Chondrocyte (in vitro differentiated cells): ENCODE results near the gene ADGRL2. TPM values are rescaled to one million over a fixed set of nuclear protein-coding genes. Genes with fewer than 3 reads are reported as not detected.

ENCODE experiments used
- DNase-seq: peaks from one replicate; pipeline ENCODE4 v3.0.0; 2021; ENCODE audit warnings: mixed read lengths, low spot score
- H3K27ac Mint-ChIP-seq: one replicate; pipeline ENCODE4 v1.8.0; 2021; ENCODE audit warnings: mild to moderate bottlenecking, moderate library complexity, mixed read lengths; ENCODE audit not compliant: unreplicated experiment
- H3K27me3 Mint-ChIP-seq: 2 replicates; pipeline ENCODE4 v1.8.0; 2021; ENCODE audit warnings: low read depth, mixed read lengths
- H3K36me3 Mint-ChIP-seq: 2 replicates; pipeline ENCODE4 v1.8.0; 2021; ENCODE audit warnings: low read depth, mixed read lengths
- H3K4me1 Mint-ChIP-seq: 2 replicates; pipeline ENCODE4 v1.8.0; 2021; ENCODE audit warnings: low read depth, mild to moderate bottlenecking, mixed read lengths
- H3K4me3 Mint-ChIP-seq: one replicate; pipeline ENCODE4 v1.8.0; 2021; ENCODE audit warnings: mild to moderate bottlenecking, moderate library complexity, mixed read lengths; ENCODE audit not compliant: unreplicated experiment
- H3K9me3 Mint-ChIP-seq: 2 replicates; pipeline ENCODE4 v1.8.0; 2021; ENCODE audit warnings: low read depth, mixed read lengths
- CTCF ChIP-seq: fragments of 200-600 bp; sonication (generic); IDR thresholded peaks from 2 replicates; pipeline ENCODE4 v1.5.0; 2021; ENCODE audit warnings: antibody characterized with exemption, mild to moderate bottlenecking, moderate library complexity
- total RNA-seq: library from RNA; stranded (reverse); gene quantifications from 3 replicates; pipeline ENCODE4 v1.2.1, GENCODE V29; 2021

ADGRL2 gene
- total RNA-seq, 1 donor from 2014 or later, result 51.2 TPM

- TF ChIP-seq CTCF, result no peak
- Mint-ChIP-seq H3K9me3 (no peaks in the 10 kb centered on the region), H3K4me1 (peaks cover 26% of the 10 kb centered on the region), H3K27me3 (no peaks in the 10 kb centered on the region), H3K27ac (no peak overlapping the region), H3K36me3 (no peaks in the 10 kb centered on the region), H3K4me3 (no peak overlapping the region)
- no peak for DNase-seq
Measured at GRCh38 chr1:81819613-81820012, 18.9 kb downstream of the ADGRL2 start.

GRCh38 chr1:81820765-81821164 lies 20.0 kb downstream of the ADGRL2 start:
- Mint-ChIP-seq H3K9me3 (no peaks in the 10 kb centered on the region), H3K4me1 (peaks cover 29% of the 10 kb centered on the region), H3K27ac (no peak overlapping the region), H3K27me3 (no peaks in the 10 kb centered on the region), H3K4me3 (no peak overlapping the region), H3K36me3 (no peaks in the 10 kb centered on the region)
- no peak for TF ChIP-seq CTCF
- DNase-seq, result no peak

DNA sequence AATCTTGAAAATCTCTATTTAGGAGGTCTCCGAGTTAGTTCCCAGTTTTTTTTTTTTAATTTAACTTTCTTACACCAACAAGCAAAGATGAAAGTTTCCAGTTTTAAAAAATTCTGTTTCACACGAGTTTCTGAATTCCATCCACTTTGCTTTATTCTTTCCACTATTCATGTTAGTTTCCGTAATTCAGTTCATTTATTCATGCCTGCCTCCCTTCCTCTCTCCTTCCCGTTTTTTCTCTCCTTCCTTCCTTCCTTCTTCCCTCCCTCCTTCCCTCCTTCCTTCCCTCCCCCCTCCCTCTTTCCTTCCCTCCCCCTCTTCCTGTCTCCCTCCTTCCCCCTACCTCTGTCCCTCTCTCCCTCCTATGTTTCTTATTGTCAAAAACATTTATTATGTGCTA lies 22.3 kb downstream of the ADGRL2 start:
- DNase-seq, result no peak

GRCh38 chr1:81824759-81825158 lies 24.0 kb downstream of the ADGRL2 start:
- Mint-ChIP-seq H3K27ac (no peak overlapping the region), H3K27me3 (no peaks in the 10 kb centered on the region), H3K4me1 (peaks cover 18% of the 10 kb centered on the region), H3K36me3 (no peaks in the 10 kb centered on the region), H3K9me3 (no peaks in the 10 kb centered on the region), H3K4me3 (no peak overlapping the region)
- no peak for DNase-seq
- no peak for TF ChIP-seq CTCF

More for the DNA sequence above, 22.3 kb downstream of the ADGRL2 start:
- H3K27me3 Mint-ChIP-seq, result no peaks in the 10 kb centered on the region
- no peak for TF ChIP-seq CTCF
- H3K4me1 Mint-ChIP-seq, result peaks cover 27% of the 10 kb centered on the region
- H3K36me3 Mint-ChIP-seq, result no peaks in the 10 kb centered on the region
- H3K4me3 Mint-ChIP-seq, result no peak overlapping the region
- no peaks in the 10 kb centered on the region for H3K9me3 Mint-ChIP-seq
- no peak overlapping the region for H3K27ac Mint-ChIP-seq

- H3K27ac Mint-ChIP-seq, result no peak overlapping the region
- no peak for TF ChIP-seq CTCF
- no peaks in the 10 kb centered on the region for H3K9me3 Mint-ChIP-seq
- peaks cover 26% of the 10 kb centered on the region for H3K4me1 Mint-ChIP-seq
- DNase-seq, result no peak
- no peak overlapping the region for H3K4me3 Mint-ChIP-seq
- H3K27me3 Mint-ChIP-seq, result no peaks in the 10 kb centered on the region
- no peaks in the 10 kb centered on the region for H3K36me3 Mint-ChIP-seq
Measured at GRCh38 chr1:81827942-81828341, 27.2 kb downstream of the ADGRL2 start.
